ENCODE data around the gene KLKB1. TPM values are rescaled to one million over a fixed set of nuclear protein-coding genes. Genes with fewer than 3 reads are reported as not detected.

KLKB1 gene
- total RNA-seq, 3 donors from 2014 or later (not counting 1 experiment from before 2014, with no cell fraction given), result 0.95 to 3.1 (median 1.6) TPM

GRCh38 chr4:186304216-186304615, 76.9 kb downstream of the KLKB1 start:
- Histone ChIP-seq H3K9me3 (ENCODE audit: control insufficient read depth, insufficient read depth, low read length) (no peaks in the 10 kb centered on the region), H3K36me3 (ENCODE audit: control insufficient read depth, insufficient read depth, low read length) (no peaks in the 10 kb centered on the region), H3K4me1 (ENCODE audit: control insufficient read depth, insufficient read depth, low read length) (no peaks in the 10 kb centered on the region), H3K27ac (ENCODE audit: low read length) (no peak overlapping the region), H3K4me3 (ENCODE audit: low read length) (no peak overlapping the region), H3K27me3 (ENCODE audit: control insufficient read depth, insufficient read depth, low read length) (no peaks in the 10 kb centered on the region)
- WGBS (ENCODE audit: insufficient coverage), result 92% methylated on average over 3 of the region's 5 CpGs
- intact Hi-C loops (cut with micrococcal nuclease), result no loop called here
- Mint-ChIP-seq H3K27me3 (ENCODE audit: low read depth in 2 of 2) (peaks cover 24 to 29% of the 10 kb centered on the region in 2 donors), H3K36me3 (no peaks in the 10 kb centered on the region), H3K4me1 (no peaks in the 10 kb centered on the region), H3K9me3 (no peaks in the 10 kb centered on the region), H3K27ac (no peak overlapping the region), H3K4me3 (no peak overlapping the region)
- no peak for TF ChIP-seq CTCF (IDR thresholded peaks at IDR 0.05)
- no peak for DNase-seq
- ATAC-seq, result no peak

GRCh38 chr4:186304866-186305505, 77.7 kb downstream of the KLKB1 start:
- intact Hi-C loops (cut with micrococcal nuclease), result no loop called here
- Mint-ChIP-seq H3K4me1 (no peaks in the 10 kb centered on the region), H3K4me3 (no peak overlapping the region), H3K9me3 (no peaks in the 10 kb centered on the region), H3K27me3 (ENCODE audit: low read depth in 2 of 2) (peaks cover 20 to 26% of the 10 kb centered on the region in 2 donors), H3K27ac (no peak overlapping the region), H3K36me3 (no peaks in the 10 kb centered on the region)
- H3K4me1 ChIP-seq (ENCODE audit: control insufficient read depth, insufficient read depth, low read length), result no peaks in the 10 kb centered on the region
- no peak for TF ChIP-seq CTCF (IDR thresholded peaks at IDR 0.05)
- H3K4me3 ChIP-seq (ENCODE audit: low read length), result no peak overlapping the region
- H3K36me3 ChIP-seq (ENCODE audit: control insufficient read depth, insufficient read depth, low read length), result no peaks in the 10 kb centered on the region
- H3K27me3 ChIP-seq (ENCODE audit: control insufficient read depth, insufficient read depth, low read length), result no peaks in the 10 kb centered on the region
- no peak overlapping the region for H3K27ac ChIP-seq (ENCODE audit: low read length)
- ATAC-seq (no peak), DNase-seq (no peak)
- H3K9me3 ChIP-seq (ENCODE audit: control insufficient read depth, insufficient read depth, low read length), result no peaks in the 10 kb centered on the region
- 74% methylated on average over 12 of the region's 13 CpGs for WGBS (ENCODE audit: insufficient coverage)

GRCh38 chr4:186307497-186307896, 80.2 kb downstream of the KLKB1 start:
- DNase-seq (no peak), ATAC-seq (no peak)
- no peak overlapping the region for H3K27ac Mint-ChIP-seq
- WGBS (ENCODE audit: insufficient coverage), result 66% methylated on average over 4 of the region's 4 CpGs
- Histone ChIP-seq H3K4me3 (ENCODE audit: low read length) (no peak overlapping the region), H3K4me1 (ENCODE audit: control insufficient read depth, insufficient read depth, low read length) (no peaks in the 10 kb centered on the region), H3K27ac (ENCODE audit: low read length) (no peak overlapping the region), H3K27me3 (ENCODE audit: control insufficient read depth, insufficient read depth, low read length) (no peaks in the 10 kb centered on the region), H3K9me3 (ENCODE audit: control insufficient read depth, insufficient read depth, low read length) (no peaks in the 10 kb centered on the region), H3K36me3 (ENCODE audit: control insufficient read depth, insufficient read depth, low read length) (no peaks in the 10 kb centered on the region)
- TF ChIP-seq CTCF (IDR thresholded peaks at IDR 0.05), result no peak
- H3K9me3 Mint-ChIP-seq, result no peaks in the 10 kb centered on the region
- H3K36me3 Mint-ChIP-seq, result no peaks in the 10 kb centered on the region
- intact Hi-C loops (cut with micrococcal nuclease), result no loop called here
- H3K4me3 Mint-ChIP-seq, result no peak overlapping the region
- H3K27me3 Mint-ChIP-seq (ENCODE audit: low read depth in 2 of 2), result peaks cover 19 to 26% of the 10 kb centered on the region in 2 donors
- H3K4me1 Mint-ChIP-seq, result no peaks in the 10 kb centered on the region

- Histone ChIP-seq H3K27ac (ENCODE audit: low read length) (no peak overlapping the region), H3K36me3 (ENCODE audit: control insufficient read depth, insufficient read depth, low read length) (no peaks in the 10 kb centered on the region), H3K9me3 (ENCODE audit: control insufficient read depth, insufficient read depth, low read length) (no peaks in the 10 kb centered on the region), H3K27me3 (ENCODE audit: control insufficient read depth, insufficient read depth, low read length) (no peaks in the 10 kb centered on the region), H3K4me1 (ENCODE audit: control insufficient read depth, insufficient read depth, low read length) (no peaks in the 10 kb centered on the region), H3K4me3 (ENCODE audit: low read length) (no peak overlapping the region)
- WGBS (ENCODE audit: insufficient coverage), result 66% methylated on average over 3 of the region's 3 CpGs
- DNase-seq (no peak), ATAC-seq (no peak)
- no peaks in the 10 kb centered on the region for H3K4me1 Mint-ChIP-seq
- H3K27me3 Mint-ChIP-seq (ENCODE audit: low read depth in 2 of 2), result peaks cover 15 to 23% of the 10 kb centered on the region in 2 donors
- H3K4me3 Mint-ChIP-seq, result no peak overlapping the region
- no peaks in the 10 kb centered on the region for H3K36me3 Mint-ChIP-seq
- no peak for TF ChIP-seq CTCF (IDR thresholded peaks at IDR 0.05)
- H3K27ac Mint-ChIP-seq, result no peak overlapping the region
- intact Hi-C loops (cut with micrococcal nuclease), result no loop called here
- no peaks in the 10 kb centered on the region for H3K9me3 Mint-ChIP-seq
These were observed 80.6 kb downstream of the KLKB1 start for GRCh38 chr4:186307916-186308315.

Data from natural killer cell (primary cell).